Activated CD8-positive, alpha-beta memory T cell treated with anti-CD3 and anti-CD28 coated beads for 4 hours (primary cell): ENCODE results near the gene PIKFYVE.
"Not testable (repeated sequence)": the region's sequence is repeated elsewhere in the genome, so short reads cannot be mapped to it uniquely, and the experiment has no call there.

Experiments
- DNase-seq, 2 donors: peaks; one replicate each; pipeline ENCODE4 v3.0.0-alpha.2; 2020; ENCODE audit warnings: low read depth in 2 of 2

The PIKFYVE gene

DNA sequence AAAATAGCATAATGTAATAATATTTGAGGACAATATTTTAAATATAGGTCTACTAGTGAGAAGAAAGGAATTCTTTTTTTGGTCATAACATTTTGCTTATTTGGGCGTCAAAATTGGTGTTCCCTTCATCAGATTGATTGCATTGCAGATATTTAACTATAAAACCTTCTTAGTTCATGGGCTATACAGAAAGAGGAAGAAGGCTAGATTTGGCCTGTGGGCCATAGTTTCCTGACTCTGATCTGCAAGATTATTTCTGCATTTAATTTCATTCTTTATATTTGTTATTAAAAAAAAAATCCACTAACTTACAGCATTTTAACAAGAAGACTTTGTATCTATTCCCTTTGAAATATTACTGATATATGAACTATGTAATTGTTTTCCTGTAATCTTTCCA lies 31.9 kb downstream of the PIKFYVE start:
- no peak for DNase-seq

DNA sequence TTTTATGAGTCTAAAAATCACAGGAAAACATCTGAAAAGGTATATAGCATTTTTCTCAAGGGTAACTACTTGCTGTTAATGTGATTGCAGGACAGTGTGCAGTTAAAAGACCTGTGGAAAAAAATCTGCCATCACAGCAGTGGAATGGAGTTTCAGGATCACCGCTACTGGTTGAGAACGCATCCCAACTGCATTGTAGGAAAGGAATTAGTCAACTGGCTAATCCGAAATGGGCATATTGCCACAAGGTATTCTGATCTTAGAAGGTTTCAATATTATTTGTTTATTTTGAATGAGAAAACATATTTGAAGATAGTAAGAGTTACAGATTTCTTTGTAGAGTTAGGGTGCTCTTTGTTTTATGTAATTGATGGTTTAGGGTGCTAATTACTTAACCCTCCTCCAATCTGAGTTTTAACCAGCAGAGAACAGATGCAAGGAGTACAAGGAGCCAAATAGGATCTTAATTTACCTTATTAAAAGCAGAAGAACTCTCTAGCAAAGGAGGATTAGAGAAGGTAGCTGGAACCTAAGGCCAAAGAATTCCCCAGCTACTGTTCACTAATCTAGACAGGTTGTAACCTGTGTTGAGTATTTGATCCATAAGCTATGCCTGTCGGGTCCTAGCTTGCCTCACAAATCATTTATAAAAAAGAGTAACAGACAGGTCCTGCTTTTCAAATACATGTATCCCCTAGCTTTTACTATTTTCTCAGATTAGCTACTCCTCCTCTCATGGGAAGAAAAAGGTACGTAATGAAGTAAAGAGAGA lies 35.0 kb downstream of the PIKFYVE start:
- no peak for DNase-seq

DNA sequence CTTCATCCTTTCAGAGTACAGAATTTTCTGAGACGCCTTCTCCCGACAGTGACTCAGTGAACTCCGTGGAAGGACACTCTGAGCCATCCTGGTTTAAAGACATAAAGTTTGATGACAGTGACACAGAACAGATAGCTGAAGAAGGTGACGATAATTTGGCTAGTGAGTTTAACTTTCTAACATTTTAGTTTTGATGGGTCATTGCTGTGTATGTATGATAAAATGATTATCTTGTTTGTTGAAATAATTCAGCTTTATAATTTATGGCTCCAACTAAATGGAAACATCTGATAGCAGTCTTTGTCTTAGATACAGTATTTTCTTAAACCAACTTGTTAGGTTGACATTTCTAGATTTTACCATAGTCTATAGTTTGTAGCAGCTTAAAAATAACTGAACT lies 38.1 kb downstream of the PIKFYVE start:
- no peak for DNase-seq

DNA sequence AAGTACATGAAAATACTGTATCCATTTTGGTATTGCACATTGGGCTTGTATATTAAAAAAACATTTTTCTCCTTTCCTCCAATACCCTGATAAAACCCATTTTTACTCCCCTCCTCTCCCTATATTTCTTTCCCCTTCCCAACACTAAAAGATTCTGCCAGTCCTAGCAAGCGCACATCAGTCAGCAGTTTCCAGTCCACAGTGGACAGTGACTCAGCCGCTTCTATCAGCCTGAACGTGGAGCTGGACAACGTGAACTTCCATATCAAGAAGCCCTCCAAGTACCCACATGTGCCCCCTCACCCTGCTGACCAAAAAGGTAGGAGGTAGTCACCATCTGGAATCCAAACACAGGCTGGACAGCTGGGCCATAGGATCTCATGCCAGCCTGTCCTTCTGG lies 38.6 kb downstream of the PIKFYVE start:
- DNase-seq = no peak

DNA sequence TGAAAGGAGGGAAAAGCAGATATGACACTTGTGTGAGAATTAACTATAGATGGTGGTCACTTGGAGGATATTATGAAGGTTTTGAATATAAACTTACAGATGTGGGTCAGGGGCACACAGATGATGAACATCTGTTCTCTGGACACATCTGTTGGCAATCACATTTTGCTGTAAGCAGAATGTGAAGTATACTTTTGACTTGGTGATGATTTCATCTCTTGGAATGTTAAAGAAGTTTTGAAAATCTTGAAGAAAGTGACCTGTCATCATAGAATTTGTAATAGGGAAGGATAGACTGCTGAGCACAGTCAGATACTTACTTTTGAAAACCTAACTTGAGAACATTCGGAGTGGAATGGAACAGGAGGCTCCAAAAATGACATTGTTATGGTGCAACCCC lies 40.2 kb downstream of the PIKFYVE start:
- no peak for DNase-seq

DNA sequence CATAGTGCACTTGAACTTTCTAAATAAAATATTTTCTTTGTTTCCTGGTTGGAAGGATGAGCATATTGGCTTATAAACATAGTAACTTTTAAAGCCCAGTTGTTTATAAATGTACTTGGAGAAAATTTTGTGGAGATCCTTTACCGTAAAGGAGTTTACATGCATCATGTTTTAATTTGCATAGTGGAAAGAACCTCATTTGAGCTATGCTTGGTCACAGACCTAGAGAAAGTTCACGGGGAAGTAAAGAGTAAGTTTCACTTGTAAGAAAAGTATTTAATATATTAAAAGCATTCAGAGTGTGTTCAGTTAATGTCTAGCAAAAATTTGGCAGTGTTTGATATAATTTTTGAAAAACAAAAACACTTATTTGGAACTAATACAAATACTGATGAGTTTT lies 45.3 kb downstream of the PIKFYVE start:
- no peak for DNase-seq

DNA sequence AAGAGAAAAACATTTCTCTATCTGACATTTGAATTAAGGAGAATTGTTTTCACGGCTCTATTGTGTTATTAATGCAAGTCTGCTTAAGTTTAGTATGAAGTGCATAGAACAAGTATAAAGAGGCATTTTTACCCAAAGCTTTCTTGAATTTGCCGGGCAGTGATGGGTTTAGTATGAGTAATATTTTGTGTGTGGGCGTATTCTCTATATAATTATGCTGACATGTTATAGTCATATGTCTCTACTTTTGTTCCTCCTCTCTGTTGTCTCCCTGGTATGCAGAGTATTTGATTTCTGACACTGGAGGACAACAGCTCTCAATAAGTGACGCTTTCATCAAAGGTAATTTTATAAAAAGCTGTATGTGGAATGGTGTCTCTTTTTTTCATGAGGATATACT lies 45.9 kb downstream of the PIKFYVE start:
- DNase-seq = no peak

DNA sequence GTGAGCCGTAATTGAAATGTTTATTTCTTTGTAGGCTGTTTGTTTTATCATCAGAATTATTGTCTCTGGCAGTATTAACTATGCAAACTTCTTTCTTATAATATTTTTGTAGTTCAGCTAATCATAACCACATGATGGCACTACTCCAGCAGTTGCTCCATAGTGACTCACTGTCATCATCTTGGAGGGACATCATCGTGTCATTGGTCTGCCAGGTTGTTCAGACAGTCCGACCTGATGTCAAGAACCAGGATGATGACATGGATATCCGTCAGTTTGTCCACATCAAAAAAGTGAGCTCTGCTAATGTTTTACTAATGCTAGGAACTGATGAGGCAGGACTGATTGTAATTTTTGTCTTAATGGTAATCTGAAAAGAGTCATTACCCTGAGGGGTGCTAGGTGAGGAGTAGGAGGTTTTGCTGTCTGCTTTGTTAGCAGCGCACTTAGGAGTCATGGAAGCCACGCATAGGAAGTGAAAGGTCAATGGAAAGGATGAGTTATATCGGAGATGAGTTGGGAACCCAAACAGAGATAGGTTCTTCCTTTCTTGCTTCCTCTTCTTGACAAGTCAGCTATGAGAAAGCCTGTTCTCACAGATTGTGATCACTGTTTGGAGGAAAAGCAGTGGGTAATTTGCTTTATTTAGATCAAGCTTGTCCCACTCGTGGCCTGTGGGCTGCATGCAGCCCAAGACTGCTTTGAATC lies 49.2 kb downstream of the PIKFYVE start:
- no peak for DNase-seq

DNA sequence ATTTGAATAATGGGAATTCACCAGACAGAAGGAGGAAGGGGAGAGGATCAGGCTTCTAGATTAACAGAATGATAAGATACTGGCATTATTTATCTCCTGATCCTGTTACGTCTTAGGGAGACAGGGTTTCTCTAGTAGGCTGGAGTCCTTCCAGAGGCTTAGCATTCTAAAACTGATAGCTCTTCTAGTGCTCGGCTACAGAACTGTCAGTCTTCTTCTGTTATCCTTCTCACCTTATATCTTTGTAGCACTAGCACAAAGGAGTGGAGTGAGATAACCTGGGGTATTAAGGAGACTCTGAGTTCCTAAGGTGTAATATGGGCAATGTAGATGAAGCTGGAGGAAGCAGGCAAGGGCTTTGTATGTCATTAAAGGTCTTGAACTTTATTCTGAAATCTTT lies 52.1 kb downstream of the PIKFYVE start:
- no peak for DNase-seq

DNA sequence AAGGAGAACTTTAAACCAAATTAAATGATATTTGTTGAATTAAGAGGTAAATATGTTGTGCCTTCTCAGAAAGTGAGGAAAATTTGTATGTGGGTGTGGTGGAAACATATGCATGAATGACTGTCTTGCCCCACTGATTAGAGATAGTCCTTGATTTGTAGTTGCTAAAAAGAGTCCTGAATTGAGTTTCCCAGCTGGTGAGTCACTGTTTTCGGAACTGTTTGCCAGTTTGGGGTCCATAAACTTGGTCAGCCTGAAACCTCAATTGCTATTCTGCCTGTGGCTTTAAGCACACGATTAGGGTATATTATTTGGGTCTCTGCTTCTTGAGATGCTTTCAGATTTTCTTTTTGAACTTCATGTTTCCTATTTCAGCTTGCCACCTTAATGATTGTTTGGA lies 53.3 kb downstream of the PIKFYVE start:
- DNase-seq = no peak

DNA sequence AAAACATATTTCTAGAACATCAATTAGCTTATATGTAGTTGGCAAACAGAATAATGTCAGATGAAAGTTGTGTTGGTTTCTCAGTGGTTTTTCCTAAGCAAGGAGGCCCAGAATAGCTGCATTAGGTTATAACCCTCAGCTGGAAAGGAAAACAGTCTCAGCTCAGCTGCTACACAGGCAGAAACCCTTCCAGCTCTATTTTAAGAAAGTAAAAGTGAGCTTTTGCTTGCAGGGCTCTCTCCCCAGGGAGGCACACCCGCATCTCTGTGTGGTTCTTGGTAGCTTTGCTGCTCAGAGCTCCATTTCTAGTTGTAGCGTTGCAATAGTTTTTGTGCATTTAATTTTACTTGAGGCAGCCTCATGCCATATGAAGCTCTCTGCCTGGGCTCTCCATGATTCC lies 54.6 kb downstream of the PIKFYVE start:
- DNase-seq = no peak

DNA sequence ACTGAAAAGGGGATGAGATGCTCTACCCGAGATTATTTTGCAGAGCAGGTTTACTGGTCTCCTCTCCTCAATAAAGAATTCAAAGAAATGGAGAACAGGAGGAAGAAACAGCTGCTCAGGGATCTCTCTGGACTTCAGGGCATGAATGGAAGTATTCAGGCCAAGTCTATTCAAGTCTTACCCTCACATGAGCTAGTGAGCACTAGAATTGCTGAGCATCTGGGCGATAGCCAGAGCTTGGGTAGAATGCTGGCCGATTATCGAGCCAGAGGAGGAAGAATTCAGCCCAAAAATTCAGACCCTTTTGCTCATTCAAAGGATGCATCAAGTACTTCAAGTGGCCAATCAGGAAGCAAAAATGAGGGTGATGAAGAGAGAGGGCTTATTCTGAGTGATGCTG lies 60.0 kb downstream of the PIKFYVE start:
- no peak for DNase-seq

DNA sequence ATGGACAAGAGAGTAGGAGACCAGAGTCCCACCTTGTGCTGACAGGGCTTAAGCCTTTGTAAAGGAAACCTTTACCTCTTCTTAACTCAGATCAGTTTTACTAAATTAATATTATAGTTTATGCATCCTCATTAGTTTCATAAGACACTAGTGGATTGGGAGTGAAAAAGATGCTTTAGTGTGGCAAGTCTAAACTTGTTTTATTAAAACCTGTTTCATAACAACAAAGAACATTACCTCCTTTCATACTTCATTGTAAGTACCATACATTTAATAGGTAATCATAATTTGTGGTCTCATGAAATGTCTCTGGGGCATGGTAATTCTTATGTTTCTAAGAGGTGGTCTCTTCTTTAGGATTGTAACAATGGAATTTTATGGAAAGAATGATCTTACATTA lies 63.4 kb downstream of the PIKFYVE start:
- DNase-seq = no peak

DNA sequence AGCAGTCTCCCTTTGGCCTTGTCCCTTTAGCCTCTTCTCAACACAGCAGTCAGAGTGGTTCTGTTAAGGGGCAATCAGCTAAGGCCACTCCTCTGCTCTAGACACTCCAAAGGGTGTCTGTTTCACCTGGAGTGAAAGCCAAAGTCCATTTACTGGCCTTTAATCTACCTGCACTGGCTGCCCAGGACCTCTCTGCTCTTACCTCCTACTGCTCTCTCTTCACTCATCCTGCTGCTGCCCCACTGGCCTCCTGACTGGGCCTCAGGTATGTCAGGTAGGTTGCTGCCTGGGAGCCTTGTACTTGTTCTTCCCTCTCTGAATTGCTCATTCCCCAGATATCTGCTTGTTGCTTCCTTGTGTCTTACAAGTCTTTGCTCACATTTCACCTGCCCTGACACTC lies 68.2 kb downstream of the PIKFYVE start:
- DNase-seq = no peak

DNA sequence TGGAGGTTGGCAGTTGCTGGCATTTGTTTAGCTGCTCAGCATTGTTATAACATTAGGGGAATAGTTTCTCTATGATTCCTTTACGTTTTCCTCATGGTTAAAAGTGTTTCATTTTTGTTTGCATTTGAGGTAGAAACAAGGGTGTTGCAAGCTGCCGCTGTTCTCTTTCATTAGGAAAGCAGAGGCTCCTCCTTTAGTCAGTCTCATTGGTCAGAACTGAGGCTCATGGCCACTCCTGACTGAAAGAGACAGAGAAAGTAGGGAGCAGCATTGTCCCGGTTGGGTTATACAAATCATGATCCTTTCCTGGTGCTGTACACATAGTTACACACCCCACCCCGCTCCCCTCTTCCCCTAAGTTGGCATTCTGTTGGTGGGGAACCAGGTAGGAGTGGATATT lies 80.7 kb downstream of the PIKFYVE start:
- DNase-seq = no peak

DNA sequence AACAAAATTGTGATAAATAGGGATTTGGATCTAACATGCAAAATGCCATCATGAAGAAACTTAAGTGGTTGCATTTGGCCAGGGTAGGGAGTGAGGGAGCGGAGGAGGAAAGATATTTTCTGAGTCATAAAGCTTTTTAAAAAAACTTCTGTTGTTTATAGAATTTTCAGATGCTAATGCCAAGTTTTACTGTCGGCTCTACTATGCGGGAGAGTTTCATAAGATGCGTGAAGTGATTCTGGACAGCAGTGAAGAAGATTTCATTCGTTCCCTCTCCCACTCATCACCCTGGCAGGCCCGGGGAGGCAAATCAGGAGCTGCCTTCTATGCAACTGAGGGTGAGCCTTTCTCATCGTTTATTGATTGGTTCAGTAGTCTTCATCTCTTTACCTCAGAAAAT lies 84.6 kb downstream of the PIKFYVE start:
- no peak for DNase-seq

DNA sequence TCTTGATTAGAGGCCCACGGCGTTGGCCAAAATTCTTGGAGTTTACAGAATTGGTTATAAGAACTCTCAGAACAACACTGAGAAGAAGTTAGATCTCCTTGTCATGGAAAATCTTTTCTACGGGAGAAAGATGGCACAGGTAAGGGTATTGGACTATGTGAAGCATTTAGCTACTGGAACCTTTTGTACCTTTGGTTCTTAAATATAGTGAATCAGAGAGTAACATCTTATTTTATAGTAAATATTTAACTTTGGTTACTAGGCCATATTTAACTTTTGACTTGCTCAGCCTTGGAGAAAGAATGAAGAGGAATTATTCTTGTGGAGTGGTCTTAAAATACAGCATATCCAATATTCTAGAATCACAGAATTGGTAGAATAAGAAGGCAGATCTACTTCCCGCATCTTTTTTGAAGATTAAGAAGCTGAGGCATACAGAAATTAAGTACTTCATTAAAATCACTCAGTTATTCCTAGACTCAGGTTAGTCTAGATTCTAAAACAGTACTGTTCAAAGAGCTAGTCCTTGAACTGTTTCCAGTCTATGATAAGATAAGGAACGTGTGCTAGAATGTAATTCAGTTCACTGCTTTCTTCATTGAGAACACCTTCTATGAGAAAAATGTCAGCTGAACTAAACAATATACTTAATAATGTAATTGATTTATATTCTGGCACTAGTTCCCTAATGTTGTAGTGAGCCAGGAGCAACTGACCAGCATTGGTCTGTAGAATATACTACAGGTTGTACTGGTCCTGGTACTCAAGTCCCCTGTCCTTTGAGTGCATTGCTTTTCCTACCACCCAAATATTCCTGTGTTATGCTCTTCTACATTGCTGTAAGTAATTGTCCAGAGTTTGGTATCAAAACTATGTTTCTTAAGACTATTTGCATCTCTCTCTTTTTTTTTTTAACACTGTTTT lies 86.9 kb downstream of the PIKFYVE start:
- no peak for DNase-seq

DNA sequence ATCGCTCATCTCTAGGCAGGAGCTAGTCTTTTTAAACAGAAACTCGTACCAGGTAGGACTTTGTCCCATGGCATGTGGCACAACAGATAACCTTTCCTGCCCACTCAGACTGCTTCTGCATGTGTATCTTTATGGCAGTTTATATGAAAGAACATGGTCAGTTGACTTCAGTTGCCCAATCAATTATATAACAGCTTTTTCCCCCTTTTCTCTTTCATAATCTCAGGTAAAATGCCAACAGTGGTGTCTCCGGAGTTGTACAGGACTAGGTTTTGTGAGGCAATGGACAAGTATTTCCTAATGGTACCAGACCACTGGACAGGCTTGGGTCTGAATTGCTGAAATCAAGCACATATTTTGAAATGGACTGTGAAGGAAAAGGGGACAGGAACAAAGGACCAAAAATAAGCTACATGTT lies 88.9 kb downstream of the PIKFYVE start:
- no peak for DNase-seq

DNA sequence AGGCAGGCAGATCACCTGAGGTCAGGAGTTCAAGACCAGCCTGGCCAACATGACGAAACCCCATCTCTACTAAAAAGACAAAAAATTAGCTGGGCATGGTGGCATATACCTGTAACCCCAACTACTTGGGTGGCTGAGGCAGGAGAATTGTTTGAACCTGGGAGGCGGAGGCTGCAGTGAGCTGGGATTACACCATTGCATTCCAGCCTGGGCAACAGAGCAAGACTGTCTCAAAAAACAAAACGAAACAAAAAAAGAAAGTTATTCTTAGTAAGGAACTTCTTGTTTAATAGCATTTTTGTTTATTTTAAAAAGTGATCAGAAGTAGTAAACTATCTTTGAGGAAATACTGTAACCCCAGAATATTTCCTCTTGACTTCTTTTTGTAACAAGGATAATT lies 90.4 kb downstream of the PIKFYVE start:
- DNase-seq = not testable (repeated sequence)

DNA sequence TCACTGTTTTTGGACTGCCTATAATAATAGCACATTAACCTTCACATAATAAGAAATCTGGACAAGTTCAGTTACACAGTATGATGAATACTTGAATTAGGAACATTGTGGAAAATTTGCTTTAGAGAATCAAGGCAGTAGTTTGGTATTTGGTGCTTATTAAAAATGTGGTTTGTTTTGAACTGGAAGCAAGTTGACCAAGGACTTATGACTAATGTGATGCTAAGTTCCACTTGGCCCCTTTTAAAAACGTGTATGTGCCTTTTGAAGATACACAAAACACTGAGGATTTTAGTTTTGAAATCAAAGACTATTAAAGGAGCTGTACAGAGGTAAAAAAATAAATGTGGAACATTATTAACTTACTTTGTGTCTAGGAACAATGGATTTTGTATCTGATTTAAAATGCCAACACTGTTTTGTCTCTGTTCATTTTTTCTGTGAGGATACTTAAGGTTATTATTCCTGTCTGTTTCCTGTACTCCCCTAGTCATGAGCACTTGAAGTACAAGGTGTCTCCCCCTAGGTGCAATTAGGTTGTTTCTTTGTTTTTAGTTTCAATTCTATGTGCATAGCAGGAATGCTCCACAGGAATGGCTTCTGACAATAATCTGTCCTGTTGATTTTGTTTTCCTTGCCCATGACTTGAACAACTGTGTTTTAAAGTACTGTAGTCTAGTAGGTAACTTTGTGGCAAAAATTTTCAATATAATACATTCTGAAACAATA lies 91.0 kb downstream of the PIKFYVE start:
- no peak for DNase-seq

DNA sequence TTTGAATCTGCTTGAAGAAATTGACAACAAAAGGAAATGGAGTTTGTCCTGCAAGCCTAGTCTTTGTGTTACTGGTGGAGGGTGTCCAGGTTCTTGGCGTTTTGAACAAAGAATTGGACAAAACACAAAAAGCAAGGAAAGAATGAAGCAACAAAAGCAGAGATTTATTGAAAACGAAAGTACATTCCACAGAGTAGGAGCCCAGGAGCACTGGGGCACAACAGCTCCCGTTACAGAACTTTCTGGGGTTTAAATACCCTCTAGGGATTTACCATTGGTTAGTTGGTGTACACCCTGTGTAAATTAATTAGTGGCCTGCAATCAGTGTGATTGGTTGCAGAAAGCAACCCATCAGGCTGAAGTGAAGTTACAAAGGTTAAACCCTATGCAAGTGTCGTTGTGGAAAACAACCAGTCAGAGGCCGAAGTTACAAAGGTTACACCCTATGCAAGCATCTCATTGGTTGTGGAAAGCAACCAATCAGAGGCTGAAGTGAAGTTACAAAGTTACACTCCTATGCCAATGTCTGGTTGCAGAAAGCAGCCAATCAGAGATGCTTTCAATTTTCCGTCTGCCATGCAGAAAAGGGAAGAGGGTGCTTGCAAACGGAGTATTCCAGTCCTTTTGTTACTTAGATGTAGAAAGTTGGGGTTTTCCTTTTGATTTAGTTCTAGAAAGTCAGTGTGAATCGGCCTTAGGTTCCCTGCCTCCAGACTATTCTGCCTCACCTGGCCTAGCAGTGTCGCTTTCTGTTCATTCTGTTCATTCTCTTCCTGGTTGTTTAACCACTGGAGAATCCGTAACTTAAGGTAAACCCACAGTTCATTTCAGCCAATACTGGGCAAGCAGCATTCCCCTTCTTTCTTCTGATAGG lies 92.9 kb downstream of the PIKFYVE start:
- DNase-seq = no peak
